H1 (cell line): ENCODE data around the gene KANSL1L. TPM values are rescaled to one million over a fixed set of nuclear protein-coding genes. Genes with fewer than 3 reads are reported as not detected.

Experiments
- CTCF ChIA-PET: fragments of 300-600 bp; sonication (Branson Sonifier 250); formaldehyde crosslinking; loops from one replicate; lab custom pipeline; 2021; ENCODE audit not compliant: partially characterized antibody; lab: Charles Lee
- POLR2A ChIA-PET: fragments of 300-600 bp; sonication (Branson Sonifier 250); formaldehyde crosslinking; loops from one replicate; lab custom pipeline; 2021; ENCODE audit warnings: inconsistent platforms; ENCODE audit not compliant: partially characterized antibody; lab: Charles Lee
- DNase-seq, 2 experiments: peaks; one replicate each; pipeline versions ENCODE4 v3.0.0 to v3.0.0-alpha.2; 2010 to 2022; ENCODE audit warnings: low spot score in 2 of 2, low read depth in 1 of 2, mixed read lengths in 1 of 2
- FAIRE-seq: peaks from 2 replicates; lab custom pipeline; 2011; peaks lifted over from hg19 to GRCh38; lab: Jason Lieb, UNC
- H2AFZ ChIP-seq: 2 replicates; pipeline ENCODE4 v1.8.1; 2012; ENCODE audit warnings: low read length, inconsistent platforms
- H2AK5ac ChIP-seq: 2 replicates; pipeline ENCODE4 v1.6.1; 2013; ENCODE audit warnings: low read depth, low read length
- H2BK120ac ChIP-seq: replicated peaks from 2 replicates; pipeline ENCODE3; 2013; ENCODE audit warnings: low read depth, low read length, inconsistent platforms
- H2BK12ac ChIP-seq: 2 replicates; pipeline ENCODE4 v1.6.1; 2013; ENCODE audit warnings: low read depth, low read length
- H2BK15ac ChIP-seq: 2 replicates; pipeline ENCODE4 v1.6.1; 2013; ENCODE audit warnings: low read length
- H2BK20ac ChIP-seq: 2 replicates; pipeline ENCODE4 v1.6.1; 2013; ENCODE audit warnings: low read length
- H2BK5ac ChIP-seq: 2 replicates; pipeline ENCODE4 v1.6.1; 2013; ENCODE audit warnings: low read depth, low read length
- H3K14ac ChIP-seq: 2 replicates; pipeline ENCODE4 v1.6.1; 2013; ENCODE audit warnings: inconsistent platforms; ENCODE audit not compliant: insufficient read length
- H3K18ac ChIP-seq: 2 replicates; pipeline ENCODE4 v1.6.1; 2013; ENCODE audit warnings: low read length; ENCODE audit errors: extremely low read depth
- H3K23ac ChIP-seq: 2 replicates; pipeline ENCODE4 v1.6.1; 2013; ENCODE audit warnings: inconsistent platforms; ENCODE audit not compliant: insufficient read length
- H3K23me2 ChIP-seq: 2 replicates; pipeline ENCODE4 v1.6.1; 2013; ENCODE audit warnings: low read depth, low read length
- H3K27ac ChIP-seq: 2 replicates; pipeline ENCODE4 v1.6.1; 2011; ENCODE audit warnings: low read depth, low read length, inconsistent platforms
- H3K27me3 ChIP-seq, 4 experiments: replicated peaks in 1 of 4; 1 replicate in 1 of 4; 2 replicates in 3 of 4; pipeline versions ENCODE4 v1.6.1 to v1.8.1; 2011 to 2013; ENCODE audit warnings: low read length in 3 of 4, mild to moderate bottlenecking in 3 of 4, inconsistent platforms in 2 of 4, mixed read lengths in 2 of 4, moderate library complexity in 1 of 4; ENCODE audit not compliant: control insufficient read depth in 3 of 4, insufficient read depth in 3 of 4; ENCODE audit errors: extremely low read depth in 1 of 4
- H3K36me3 ChIP-seq, 4 experiments: 2 replicates each; pipeline versions ENCODE4 v1.6.1 to v1.8.1; 2011 to 2013; ENCODE audit warnings: mild to moderate bottlenecking in 4 of 4, low read length in 3 of 4, moderate library complexity in 2 of 4, control low read depth in 1 of 4, inconsistent platforms in 1 of 4; ENCODE audit not compliant: insufficient read depth in 4 of 4, control insufficient read depth in 2 of 4
- H3K4ac ChIP-seq: replicated peaks from 2 replicates; pipeline ENCODE3; 2013; ENCODE audit warnings: low read length, low read depth, mixed read lengths, inconsistent platforms; ENCODE audit not compliant: insufficient read length
- H3K4me1 ChIP-seq, 4 experiments: replicated peaks in 1 of 4; 1 replicate in 1 of 4; 2 replicates in 3 of 4; pipeline versions ENCODE4 v1.6.1 to v1.8.1; 2011 to 2013; ENCODE audit warnings: low read length in 3 of 4, inconsistent platforms in 2 of 4, mixed read lengths in 1 of 4; ENCODE audit not compliant: insufficient read depth in 4 of 4, control insufficient read depth in 3 of 4
- H3K4me2 ChIP-seq, 2 experiments: 2 replicates each; pipeline versions ENCODE4 v1.6.1 to v1.8.1; 2011 to 2013; ENCODE audit warnings: low read depth in 2 of 2, low read length in 2 of 2, control low read depth in 1 of 2, inconsistent platforms in 1 of 2, mild to moderate bottlenecking in 1 of 2; ENCODE audit not compliant: insufficient read depth in 1 of 2
- H3K4me3 ChIP-seq, 4 experiments: fragments of 200-600, 300-600 bp in 1 of 4; sonication (generic), shearing (Covaris generic), sonication (Bioruptor Twin) in 1 of 4; 2 replicates each; pipeline versions ENCODE4 v1.5.1 to v1.8.1; 2011 to 2016; ENCODE audit warnings: low read length in 4 of 4, low read depth in 3 of 4, control low read depth in 2 of 4, inconsistent platforms in 2 of 4, mild to moderate bottlenecking in 2 of 4, mixed read lengths in 1 of 4, moderate library complexity in 1 of 4; ENCODE audit not compliant: insufficient read depth in 2 of 4; ENCODE audit errors: extremely low read depth in 1 of 4
- H3K56ac ChIP-seq: replicated peaks from 2 replicates; pipeline ENCODE3; 2013; ENCODE audit warnings: low read depth, mild to moderate bottlenecking, mixed read lengths, low read length, inconsistent platforms; ENCODE audit not compliant: insufficient read length
- H3K79me1 ChIP-seq: 2 replicates; pipeline ENCODE4 v1.6.1; 2013; ENCODE audit warnings: low read depth, low read length, control low read depth
- H3K79me2 ChIP-seq, 2 experiments: 2 replicates each; pipeline versions ENCODE4 v1.6.1 to v1.8.1; 2012 to 2013; ENCODE audit warnings: low read length in 2 of 2, mild to moderate bottlenecking in 2 of 2, inconsistent platforms in 1 of 2; ENCODE audit not compliant: insufficient read depth in 2 of 2, control insufficient read depth in 1 of 2
- H3K9ac ChIP-seq, 4 experiments: replicated peaks in 1 of 4; 1 replicate in 1 of 4; 2 replicates in 3 of 4; pipeline versions ENCODE4 v1.6.1 to v1.8.1; 2011 to 2013; ENCODE audit warnings: low read depth in 3 of 4, low read length in 3 of 4, control low read depth in 2 of 4, mild to moderate bottlenecking in 2 of 4, moderate library complexity in 2 of 4, inconsistent platforms in 1 of 4; ENCODE audit errors: extremely low read depth in 1 of 4
- H3K9me3 ChIP-seq, 2 experiments: 2 replicates each; pipeline versions ENCODE4 v1.6.1 to v1.8.1; 2012 to 2013; ENCODE audit warnings: mild to moderate bottlenecking in 2 of 2, moderate library complexity in 2 of 2, control low read depth in 1 of 2, inconsistent platforms in 1 of 2, low read depth in 1 of 2, low read length in 1 of 2, mixed read lengths in 1 of 2; ENCODE audit not compliant: insufficient read depth in 2 of 2
- H4K20me1 ChIP-seq, 2 experiments: replicated peaks in 1 of 2; 2 replicates each; pipeline versions ENCODE3 to v1.8.1; 2011 to 2013; ENCODE audit warnings: inconsistent platforms in 2 of 2, low read length in 2 of 2, mild to moderate bottlenecking in 1 of 2; ENCODE audit not compliant: insufficient read depth in 2 of 2, control insufficient read depth in 1 of 2
- H4K5ac ChIP-seq: 2 replicates; pipeline ENCODE4 v1.6.1; 2013; ENCODE audit warnings: low read length, low read depth, mixed read lengths, inconsistent platforms; ENCODE audit not compliant: insufficient read length
- H4K8ac ChIP-seq: 2 replicates; pipeline ENCODE4 v1.8.0; 2013; ENCODE audit warnings: mild to moderate bottlenecking, moderate library complexity, low read length, inconsistent platforms; ENCODE audit not compliant: insufficient read depth; ENCODE audit errors: extremely low read depth
- H4K91ac ChIP-seq: replicated peaks from 2 replicates; pipeline ENCODE3; 2013; ENCODE audit warnings: low read length, mixed read lengths, inconsistent platforms; ENCODE audit not compliant: insufficient read length
- BACH1 ChIP-seq: IDR thresholded peaks from 2 replicates; pipeline ENCODE4 v1.6.1; 2012; ENCODE audit warnings: low read length, improper control_type of control experiment
- BCL11A ChIP-seq, 2 experiments: IDR thresholded peaks; one replicate each; pipeline ENCODE4 v1.6.1; 2011; ENCODE audit warnings: low read depth in 2 of 2, low read length in 2 of 2, mild to moderate bottlenecking in 2 of 2
- CTBP2 ChIP-seq: IDR thresholded peaks from 2 replicates; pipeline ENCODE4 v1.7.0; 2011; ENCODE audit warnings: borderline replicate concordance, mild to moderate bottlenecking, moderate library complexity, mixed read lengths, low read length; ENCODE audit not compliant: insufficient read depth, insufficient read length
- KDM1A ChIP-seq: fragments of 200-600, 300-600 bp; sonication (generic); IDR thresholded peaks from 2 replicates; pipeline ENCODE4 v1.7.1; 2016; ENCODE audit warnings: mild to moderate bottlenecking, low read length, borderline replicate concordance
- POLR2A ChIP-seq, 2 experiments: IDR thresholded peaks; 1 replicate in 1 of 2; 2 replicates in 1 of 2; pipeline ENCODE4 v1.6.1; 2011; ENCODE audit warnings: low read depth in 2 of 2, low read length in 2 of 2, mild to moderate bottlenecking in 2 of 2; ENCODE audit errors: control extremely low read depth in 1 of 2
- POU5F1 ChIP-seq: IDR thresholded peaks from 2 replicates; pipeline ENCODE4 v1.6.1; 2011; ENCODE audit warnings: low read depth, mild to moderate bottlenecking, low read length, moderate library complexity
- RAD21 ChIP-seq, 2 experiments: IDR thresholded peaks in 1 of 2; conservative IDR thresholded peaks in 1 of 2; 2 replicates each; pipeline ENCODE4 v1.6.1; 2011; ENCODE audit warnings: low read depth in 2 of 2, low read length in 2 of 2, improper control_type of control experiment in 1 of 2, inconsistent platforms in 1 of 2, mild to moderate bottlenecking in 1 of 2, moderate library complexity in 1 of 2
- SAP30 ChIP-seq: fragments of 300-600 bp; sonication (generic); IDR thresholded peaks from 2 replicates; pipeline ENCODE4 v1.7.1; 2012; ENCODE audit warnings: low read length, moderate library complexity, mild to moderate bottlenecking, inconsistent platforms; ENCODE audit not compliant: insufficient read depth, insufficient replicate concordance
- SIX5 ChIP-seq: IDR thresholded peaks from 2 replicates; pipeline ENCODE4 v1.6.1; 2011; ENCODE audit warnings: mild to moderate bottlenecking, low read depth, low read length
- SP1 ChIP-seq: IDR thresholded peaks from 2 replicates; pipeline ENCODE4 v1.6.1; 2011; ENCODE audit warnings: low read depth, low read length
- SP2 ChIP-seq: IDR thresholded peaks from 2 replicates; pipeline ENCODE4 v1.6.1; 2012; ENCODE audit warnings: mild to moderate bottlenecking, low read length, inconsistent platforms
- SUZ12 ChIP-seq: fragments of 200-600 bp; sonication (generic); IDR thresholded peaks from 2 replicates; pipeline ENCODE4 v1.6.1; 2012; ENCODE audit warnings: mild to moderate bottlenecking, inconsistent platforms, low read length, moderate library complexity, mixed read lengths
- TAF7 ChIP-seq: optimal IDR thresholded peaks from 2 replicates; pipeline ENCODE3; 2011; ENCODE audit warnings: low read depth, mild to moderate bottlenecking, inconsistent platforms, low read length, moderate library complexity, borderline replicate concordance
- TCF12 ChIP-seq: IDR thresholded peaks from 2 replicates; pipeline ENCODE4 v1.6.1; 2011; ENCODE audit warnings: low read depth, mild to moderate bottlenecking, low read length
- YY1 ChIP-seq: IDR thresholded peaks from 2 replicates; pipeline ENCODE4 v1.6.1; 2011; ENCODE audit warnings: low read depth, mild to moderate bottlenecking, low read length
- ZNF274 ChIP-seq: IDR thresholded peaks from 2 replicates; pipeline ENCODE4 v1.7.0; 2012; ENCODE audit warnings: low read length, borderline replicate concordance; ENCODE audit errors: extremely low read depth
- WGBS, 2 experiments: shearing (Covaris generic) in 1 of 2; methylation state at CpG; one replicate each; pipeline versions ENCODE4 v1.1.6 to v1.1.7; 2013 to 2015; ENCODE audit warnings: low lambda C conversion rate in 2 of 2, mixed read lengths in 2 of 2, inconsistent platforms in 1 of 2, low coverage in 1 of 2, missing lambda C conversion rate in 1 of 2; ENCODE audit not compliant: insufficient replicate concordance in 2 of 2, insufficient coverage in 1 of 2, insufficient read length in 1 of 2; ENCODE audit errors: extremely low coverage in 1 of 2, missing lambda C conversion rate in 1 of 2; 5-methylcytosine and 5-hydroxymethylcytosine counted together
- polyA plus RNA-seq, 7 experiments: library from polyadenylated mRNA; depleted of rRNA in 3 of 7; stranded (reverse) in 5 of 7; unstranded in 2 of 7; fragments of >200 nt in 5 of 7; fragments of 200-250 nt in 2 of 7; gene quantifications; 1 replicate in 5 of 7; 2 replicates in 1 of 7; 4 replicates in 1 of 7; pipeline versions ENCODE4 v1.2.1 to v1.2.3, GENCODE V29; 2011 to 2013; ENCODE audit warnings: missing spikeins in 2 of 7, mixed read lengths in 2 of 7
- total RNA-seq: library from RNA; stranded (reverse); fragmentation: NEBNext Ultra II Directional; extraction: Animal tissue kit (Norgen Biotek cat#: 25700); gene quantifications from 2 replicates; pipeline ENCODE4 v1.2.1, GENCODE V29; 2021

The KANSL1L gene
- total and polyA plus RNA-seq, 2 of the 8 experiments (the other 6 are each of a cell fraction or from before 2014, with no cell fraction given): 5.4 to 17.2 TPM

GRCh38 chr2:210210185-210210584 is 39.0 kb upstream of the KANSL1L start:
- H2AK5ac ChIP-seq: no peak overlapping the region
- no peaks in the 10 kb centered on the region for H3K27me3 ChIP-seq
- no peak overlapping the region for H3K4ac ChIP-seq
- H4K91ac ChIP-seq: no peak overlapping the region
- H3K27ac ChIP-seq: no peak overlapping the region
- H3K4me1 ChIP-seq: no peaks in the 10 kb centered on the region; a peak in 1 of 7 replicates
- no peak overlapping the region for H4K5ac ChIP-seq
- no peak overlapping the region for H3K14ac ChIP-seq
- H4K20me1 ChIP-seq: no peaks in the 10 kb centered on the region
- H3K4me3 ChIP-seq: no peak overlapping the region
- no peak overlapping the region for H2AFZ ChIP-seq
- 100% methylated on average over 1 of the region's 1 CpG; no CpG with 5 or more reads in 1 of the 2 experiments for WGBS, 2 experiments
- no peak overlapping the region for H4K8ac ChIP-seq
- no peak overlapping the region for H3K9ac ChIP-seq
- H3K23ac ChIP-seq: no peak overlapping the region
- H2BK12ac ChIP-seq: no peak overlapping the region
- no peak overlapping the region for H3K18ac ChIP-seq
- DNase-seq: no peak
- no peaks in the 10 kb centered on the region for H3K79me1 ChIP-seq
- H2BK5ac ChIP-seq: no peak overlapping the region
- CTCF ChIA-PET: interaction anchor here (0.6 to 1.6 kb wide), 4 partner anchors 15 to 232 kb away, joined by 3 to 4 read pairs (median 4); no protein-coding TSS in a partner anchor
- H2BK120ac ChIP-seq: no peak overlapping the region
- H3K79me2 ChIP-seq: no peaks in the 10 kb centered on the region
- POLR2A ChIA-PET: no interaction called here
- no peaks in the 10 kb centered on the region for H3K9me3 ChIP-seq
- no peak overlapping the region for H3K56ac ChIP-seq
- no peak for FAIRE-seq
- H2BK20ac ChIP-seq: no peak overlapping the region
- no peaks in the 10 kb centered on the region for H3K36me3 ChIP-seq
- no peak overlapping the region for H2BK15ac ChIP-seq
- no peaks in the 10 kb centered on the region for H3K23me2 ChIP-seq
- no peak overlapping the region for H3K4me2 ChIP-seq
- TF ChIP-seq SP2 (no peak), ZNF274 (no peak), SP1 (no peak), SUZ12 (no peak), BCL11A (IDR thresholded peaks at IDR 0.05; ENCODE audit: low read depth in 2 of 2, low read length in 2 of 2) (no peak), KDM1A (no peak), RAD21 (IDR thresholded peaks at IDR 0.05 in 1 of 2, conservative IDR thresholded peaks at IDR 0.05 in 1 of 2; ENCODE audit: low read depth in 2 of 2, low read length in 2 of 2) (no peak), POU5F1 (no peak), TCF12 (no peak), SIX5 (no peak), SAP30 (no peak), TAF7 (no peak), YY1 (no peak), POLR2A (IDR thresholded peaks at IDR 0.05; ENCODE audit: control extremely low read depth in 1 of 2, low read depth in 2 of 2, low read length in 2 of 2) (no peak), BACH1 (no peak), CTBP2 (no peak)
